ENCODE results near the gene UCP2.

UCP2 gene

DNA sequence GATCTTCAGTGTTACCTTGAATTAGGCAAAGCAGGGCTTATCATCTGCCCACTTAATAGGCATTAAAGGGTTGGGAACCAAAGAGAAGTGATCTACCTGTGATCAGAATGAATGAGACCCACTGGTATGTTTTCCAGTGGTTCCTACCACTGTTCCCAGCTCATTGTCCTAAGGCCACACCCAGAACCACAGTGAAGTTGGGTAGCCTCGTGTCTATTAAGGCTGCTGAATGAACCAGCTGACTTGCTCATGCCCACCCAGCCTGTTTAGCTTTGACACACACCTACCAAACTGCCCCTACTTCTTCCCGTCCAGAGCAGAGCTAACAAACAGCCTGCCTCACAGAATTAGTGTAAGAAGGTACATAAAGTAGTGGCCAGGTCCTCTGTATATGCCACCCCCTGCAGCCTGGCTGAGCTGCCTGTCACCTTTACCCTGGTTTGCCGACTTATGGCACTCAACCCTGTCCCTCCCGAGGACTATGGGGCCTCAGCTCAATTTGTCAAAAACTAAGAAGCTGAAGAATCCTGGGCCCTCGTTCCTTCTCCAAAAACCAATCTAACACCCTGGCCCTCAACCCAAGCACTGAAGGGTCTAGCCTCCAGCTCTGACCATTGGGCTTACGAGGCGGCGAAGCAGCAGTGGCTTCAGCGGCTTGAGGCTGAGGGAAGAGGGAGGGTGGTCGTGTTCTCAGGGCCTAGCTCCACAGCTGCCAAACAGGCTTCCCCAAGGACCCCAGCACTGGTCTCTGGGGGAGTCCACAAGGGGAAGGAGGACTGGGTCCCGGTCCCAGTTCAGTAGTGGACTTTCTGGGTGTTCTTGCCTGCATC, 9.8 kb downstream of the UCP2 start:
- DNase-seq (ENCODE audit: low read depth, low spot score) = no peak

DNA sequence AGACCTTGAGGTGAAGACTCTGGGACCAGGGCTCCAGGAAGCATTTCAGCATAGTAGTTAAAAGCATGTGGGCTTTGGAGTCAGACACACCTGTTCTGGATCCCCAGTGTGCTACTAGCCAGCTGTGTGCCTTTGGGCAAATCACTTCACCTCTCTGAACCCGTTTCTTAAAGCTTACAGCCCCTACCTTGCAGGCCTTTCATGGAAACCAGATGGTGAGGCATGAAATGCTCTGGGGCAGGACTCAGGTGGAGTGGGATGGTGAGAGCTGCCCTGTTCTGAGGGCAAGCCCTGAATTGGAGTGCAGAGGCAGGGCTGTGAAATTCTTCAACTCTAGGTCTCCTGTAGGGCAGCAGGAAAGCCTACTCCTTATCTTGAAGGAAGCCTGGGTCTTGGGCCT, 10.5 kb downstream of the UCP2 start:
- no peak for DNase-seq (ENCODE audit: low read depth, low spot score)

DNA sequence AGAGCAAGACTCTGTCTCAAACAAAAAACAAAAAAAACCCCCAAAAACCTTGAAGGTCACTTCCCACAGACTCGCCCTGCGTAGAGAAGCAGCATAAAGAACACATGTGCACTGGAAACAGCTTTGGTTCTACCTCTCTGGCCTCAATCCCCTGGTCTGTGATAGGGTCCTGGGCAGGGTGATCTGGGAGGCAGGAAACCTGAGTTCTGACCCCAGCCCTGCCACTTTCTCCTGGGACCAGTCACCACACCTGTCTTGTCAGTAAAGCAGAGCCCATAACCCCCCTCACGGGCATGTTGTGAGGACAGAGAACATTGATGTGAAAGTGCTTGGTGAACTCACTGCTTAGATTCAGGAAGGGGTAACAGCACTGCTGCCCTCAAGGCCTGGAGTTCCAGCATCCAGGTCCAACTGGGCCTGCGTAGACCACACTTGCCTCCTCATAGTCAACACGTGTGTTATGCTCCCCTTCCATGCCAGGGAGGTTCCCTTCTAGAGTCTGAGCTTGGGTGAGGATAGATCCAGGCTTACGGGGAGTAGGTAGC, 11.4 kb downstream of the UCP2 start:
- no peak for DNase-seq (ENCODE audit: low read depth, low spot score)

GRCh38 chr11:73969991-73970800, 12.4 kb downstream of the UCP2 start:
- no peak for DNase-seq (ENCODE audit: low read depth, low spot score)

DNA sequence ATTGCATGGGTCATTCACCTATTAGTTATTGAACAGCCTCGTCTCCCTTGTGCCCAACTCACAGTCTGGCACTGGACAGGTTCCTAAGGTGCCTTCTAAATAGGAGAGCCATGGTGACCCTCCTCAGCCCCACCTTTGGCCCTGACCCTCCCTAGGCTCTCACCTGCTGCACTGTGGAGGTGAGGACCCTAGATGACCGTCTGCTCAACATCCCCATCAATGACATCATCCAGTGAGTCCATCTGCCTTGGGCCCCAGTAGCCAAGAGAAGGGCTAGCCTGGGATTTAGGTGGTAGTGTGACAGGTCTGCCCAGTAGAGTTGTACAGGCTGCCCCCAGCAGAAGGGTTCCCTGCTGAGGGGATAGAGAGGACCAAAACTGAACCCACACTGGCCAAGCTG, 13.6 kb downstream of the UCP2 start:
- no peak for DNase-seq (ENCODE audit: low read depth, low spot score)

DNA sequence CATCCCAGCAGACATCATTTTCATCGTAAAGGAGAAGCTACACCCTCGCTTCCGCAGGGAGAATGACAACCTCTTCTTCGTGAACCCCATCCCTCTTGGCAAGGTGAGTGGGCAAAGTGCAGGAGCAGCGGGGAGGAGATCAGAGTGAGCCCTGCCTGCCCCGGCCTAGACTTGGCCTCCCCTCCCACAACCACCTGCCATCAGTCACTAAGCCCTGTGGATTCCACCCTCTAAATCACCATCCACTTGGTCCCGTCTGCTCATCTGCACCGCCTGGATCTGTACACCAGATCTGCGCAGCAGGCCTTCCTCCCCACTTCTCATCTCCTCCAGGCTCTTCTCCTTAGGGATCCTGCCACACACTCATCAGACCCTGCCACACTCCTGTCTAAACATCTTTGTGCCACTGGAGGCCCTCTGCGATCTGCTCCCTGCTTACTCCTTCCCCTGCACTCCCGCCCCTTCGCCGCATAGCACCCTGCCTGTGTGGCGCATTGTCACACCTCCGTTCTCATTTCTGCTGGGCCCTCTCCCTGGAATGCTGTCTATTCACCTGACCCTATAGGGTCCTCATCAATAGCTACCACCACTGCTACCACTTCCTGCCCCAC, 14.2 kb downstream of the UCP2 start:
- no peak for DNase-seq (ENCODE audit: low read depth, low spot score)

GRCh38 chr11:73965764-73966121, 16.9 kb downstream of the UCP2 start:
- DNase-seq (ENCODE audit: low read depth, low spot score) = no peak

GRCh38 chr11:73965076-73965763, 17.4 kb downstream of the UCP2 start:
- no peak for DNase-seq (ENCODE audit: low read depth, low spot score)

DNA sequence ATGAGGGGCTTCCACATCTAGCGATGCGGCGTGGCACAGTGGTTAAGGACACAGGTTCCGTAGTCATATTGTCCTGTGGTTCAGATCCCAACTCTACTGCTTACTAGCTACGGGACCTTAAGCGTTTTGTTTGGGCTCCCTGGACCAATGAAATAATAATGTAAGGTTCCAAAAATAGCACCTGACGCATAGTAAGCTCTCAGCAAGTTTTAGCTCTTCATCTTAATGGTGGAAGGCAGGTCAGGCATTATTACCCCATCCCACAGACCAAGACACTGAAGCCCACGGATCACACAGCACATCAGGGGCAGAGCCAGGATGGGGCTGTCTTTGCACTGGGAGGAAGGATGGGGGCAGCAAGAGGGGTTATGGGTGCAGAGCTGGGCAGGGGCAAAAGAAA, 18.8 kb downstream of the UCP2 start:
- DNase-seq (ENCODE audit: low read depth, low spot score) = no peak

GRCh38 chr11:73962101-73962705, 20.4 kb downstream of the UCP2 start:
- no peak for DNase-seq (ENCODE audit: low read depth, low spot score)

- no peak for DNase-seq (ENCODE audit: low read depth, low spot score)
These were observed 21.3 kb downstream of the UCP2 start for GRCh38 chr11:73961321-73961720.

GRCh38 chr11:73958521-73959141, 24.0 kb downstream of the UCP2 start:
- DNase-seq (ENCODE audit: low read depth, low spot score) = no peak

GRCh38 chr11:73957654-73958361, 24.8 kb downstream of the UCP2 start:
- no peak for DNase-seq (ENCODE audit: low read depth, low spot score)

DNA sequence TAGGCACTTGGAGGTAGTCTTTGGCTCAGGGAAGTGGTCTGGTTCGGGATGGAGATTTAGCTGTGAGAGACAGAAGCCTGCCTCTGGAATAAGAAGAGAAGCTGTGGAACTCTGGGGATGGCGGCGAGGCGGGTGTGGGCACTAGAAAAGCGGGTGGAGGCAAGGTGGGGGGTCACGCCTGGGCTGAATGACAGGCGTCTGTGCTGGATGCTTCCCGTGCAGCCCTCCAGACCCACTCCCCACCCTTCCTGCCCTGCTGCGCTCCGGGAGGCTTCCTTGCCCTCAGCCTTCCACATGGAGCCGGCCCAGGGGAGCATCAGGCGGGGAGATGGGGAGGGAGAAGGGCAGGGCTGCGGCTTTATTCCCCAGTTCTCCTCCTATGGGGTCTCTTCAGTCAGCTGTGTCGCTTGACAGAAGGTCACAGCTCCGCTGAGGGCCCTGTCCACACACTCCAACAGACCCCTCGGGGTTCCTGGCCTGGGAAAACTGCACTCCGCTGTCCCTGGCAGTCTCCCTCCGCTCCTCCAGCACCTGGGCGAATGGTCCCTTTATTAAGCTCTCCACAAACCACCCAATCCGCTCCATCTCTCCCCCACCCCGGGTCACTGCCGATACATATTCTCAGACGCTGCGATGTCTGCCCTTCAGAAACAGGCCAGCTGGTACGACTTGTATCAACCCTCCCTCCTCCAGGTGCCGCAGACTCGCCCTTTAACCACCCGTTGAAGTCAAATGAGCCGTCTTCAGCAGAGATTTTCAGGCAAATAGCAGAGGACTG, 25.6 kb downstream of the UCP2 start:
- DNase-seq (ENCODE audit: low read depth, low spot score) = no peak

DNA sequence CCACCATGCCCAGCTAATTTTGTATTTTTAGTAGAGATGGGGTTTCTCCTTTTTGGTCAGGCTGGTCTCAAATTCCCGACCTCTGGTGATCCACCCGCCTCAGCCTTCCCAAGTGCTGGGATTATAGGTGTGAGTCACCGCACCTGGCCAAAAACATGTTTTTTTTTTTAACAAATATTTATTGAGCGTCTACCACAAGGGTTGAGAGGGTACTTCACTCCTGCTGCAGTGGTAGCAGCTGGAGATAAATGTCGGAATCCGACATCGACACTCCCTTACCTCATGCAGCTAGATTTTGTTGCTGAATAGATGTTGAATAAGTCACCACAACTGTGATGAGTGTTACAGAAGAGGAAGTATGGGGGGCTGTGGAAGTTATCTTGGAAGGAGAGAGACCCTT, 30.8 kb downstream of the UCP2 start:
- no peak for DNase-seq (ENCODE audit: low read depth, low spot score)

- peak; percentile 76 for DNase-seq (ENCODE audit: low read depth, low spot score)
These were observed 31.6 kb downstream of the UCP2 start, which contains the start of gene DNAJB13 for GRCh38 chr11:73950869-73951710. Gene DNAJB13 (plus strand): TSS chr11:73951026. CDS start chr11:73951070, 44 bp downstream.

GRCh38 chr11:73949912-73950311, 32.7 kb downstream of the UCP2 start:
- DNase-seq (ENCODE audit: low read depth, low spot score) = no peak

- no peak for DNase-seq (ENCODE audit: low read depth, low spot score)
These were observed 33.4 kb downstream of the UCP2 start for GRCh38 chr11:73949246-73949645.
